Amniotic stem cell (primary cell): ENCODE results near the gene PTPRE.

Source experiments
- DNase-seq: peaks from one replicate; lab custom pipeline; 2025; lab: John Stamatoyannopoulos, UW

Gene PTPRE

DNA sequence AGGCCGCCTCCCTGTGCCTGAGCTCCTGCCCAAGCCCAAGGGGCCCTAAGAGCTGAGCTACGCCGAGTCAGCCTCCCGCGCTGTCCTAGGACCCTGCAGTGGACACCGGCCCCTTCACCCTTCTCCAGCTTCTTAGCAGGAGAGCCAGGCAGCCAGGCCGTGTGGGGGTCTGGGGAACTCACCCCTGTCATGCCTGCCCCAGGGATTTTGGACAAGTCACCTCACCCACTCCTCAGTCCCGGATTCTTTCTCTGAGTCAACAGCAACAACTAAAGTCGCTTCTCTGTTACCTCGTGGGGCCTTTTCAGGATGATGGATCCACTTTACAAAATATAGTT lies 140.0 kb downstream of the PTPRE start:
- DNase-seq, result no peak

DNA sequence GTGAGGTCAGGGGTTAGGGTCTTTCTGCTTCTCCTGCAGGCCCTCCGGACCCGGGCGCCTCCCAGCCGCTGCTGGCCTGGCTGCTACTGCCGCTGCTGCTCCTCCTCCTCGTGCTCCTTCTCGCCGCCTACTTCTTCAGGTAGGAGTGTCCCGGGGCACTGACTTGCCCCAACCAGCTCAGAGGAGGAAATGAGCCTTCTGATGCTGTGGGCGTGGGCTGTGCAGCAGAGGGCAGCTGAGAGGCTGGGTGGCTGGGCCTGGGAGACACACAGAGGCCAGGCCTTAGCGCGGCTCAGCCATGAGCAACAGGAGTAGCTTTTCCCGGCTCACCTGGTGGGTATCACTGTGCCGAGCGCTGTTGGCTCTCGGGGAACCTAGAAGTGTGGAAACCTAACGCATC lies 140.4 kb downstream of the PTPRE start:
- DNase-seq, result no peak

- DNase-seq, result no peak
These were observed 141.3 kb downstream of the PTPRE start for GRCh38 chr10:128047991-128048818.

GRCh38 chr10:128048819-128049210 lies 141.9 kb downstream of the PTPRE start:
- no peak for DNase-seq

- DNase-seq, result no peak
These were observed 142.6 kb downstream of the PTPRE start for GRCh38 chr10:128049226-128050120.

DNA sequence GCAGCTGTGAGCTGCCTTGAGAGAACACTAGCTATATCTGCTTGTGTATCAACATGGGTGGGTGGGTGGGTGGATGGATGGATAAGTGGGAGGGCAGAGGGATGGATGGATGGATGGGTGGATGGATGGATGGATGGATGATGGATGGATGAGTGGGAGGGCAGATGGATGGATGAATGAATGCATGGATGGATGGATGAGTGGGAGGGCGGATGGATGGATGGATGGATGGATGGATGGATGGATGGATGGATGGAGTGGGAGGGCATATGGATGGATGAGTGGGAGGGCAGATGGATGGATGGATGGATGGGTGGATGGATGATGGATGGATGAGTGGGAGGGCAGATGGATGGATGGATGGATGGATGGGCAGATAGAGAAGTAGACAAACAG lies 143.2 kb downstream of the PTPRE start:
- no peak for DNase-seq

DNA sequence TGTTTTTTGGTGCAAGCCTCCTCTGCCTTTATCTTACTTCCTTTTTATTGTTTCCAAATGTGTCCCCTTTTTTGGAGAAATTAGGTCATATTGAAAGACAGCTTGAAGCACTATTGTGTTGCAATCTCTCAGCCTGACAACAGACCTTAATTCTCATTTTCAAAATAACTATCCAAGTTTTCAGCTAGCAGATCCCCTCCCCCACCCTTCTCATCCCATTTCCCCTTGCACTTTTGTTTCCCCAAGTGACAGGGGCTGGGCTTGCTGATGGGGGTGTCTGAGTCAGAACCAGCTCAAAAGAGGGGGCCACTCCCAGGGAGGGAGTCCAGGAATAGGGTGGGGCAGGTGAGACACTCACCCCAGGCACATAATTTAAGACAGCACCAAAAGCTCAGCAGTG lies 144.0 kb downstream of the PTPRE start:
- DNase-seq, result no peak

DNA sequence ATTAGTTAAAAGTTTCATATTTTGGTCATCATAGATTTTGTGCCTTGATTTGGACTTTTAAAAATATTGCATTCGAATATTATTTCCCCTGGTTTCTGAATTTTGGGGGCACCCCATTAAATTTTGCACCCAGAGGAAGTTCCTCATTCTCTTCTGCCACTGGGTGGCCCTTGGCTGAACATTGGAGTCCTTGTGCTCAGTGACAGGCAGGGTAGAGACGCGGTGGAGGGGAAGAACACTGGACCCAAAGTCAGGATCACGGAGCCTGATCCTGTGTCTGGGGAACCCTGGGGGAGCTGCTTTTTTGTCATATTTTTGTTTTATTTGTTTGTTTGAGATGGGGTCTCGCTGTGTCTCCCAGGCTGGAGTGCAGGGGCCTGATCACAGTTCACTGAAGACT lies 144.6 kb downstream of the PTPRE start:
- DNase-seq, result no peak

GRCh38 chr10:128052696-128053095 lies 145.8 kb downstream of the PTPRE start:
- no peak for DNase-seq

- no peak for DNase-seq
These were observed 146.5 kb downstream of the PTPRE start for GRCh38 chr10:128053356-128053755.

DNA sequence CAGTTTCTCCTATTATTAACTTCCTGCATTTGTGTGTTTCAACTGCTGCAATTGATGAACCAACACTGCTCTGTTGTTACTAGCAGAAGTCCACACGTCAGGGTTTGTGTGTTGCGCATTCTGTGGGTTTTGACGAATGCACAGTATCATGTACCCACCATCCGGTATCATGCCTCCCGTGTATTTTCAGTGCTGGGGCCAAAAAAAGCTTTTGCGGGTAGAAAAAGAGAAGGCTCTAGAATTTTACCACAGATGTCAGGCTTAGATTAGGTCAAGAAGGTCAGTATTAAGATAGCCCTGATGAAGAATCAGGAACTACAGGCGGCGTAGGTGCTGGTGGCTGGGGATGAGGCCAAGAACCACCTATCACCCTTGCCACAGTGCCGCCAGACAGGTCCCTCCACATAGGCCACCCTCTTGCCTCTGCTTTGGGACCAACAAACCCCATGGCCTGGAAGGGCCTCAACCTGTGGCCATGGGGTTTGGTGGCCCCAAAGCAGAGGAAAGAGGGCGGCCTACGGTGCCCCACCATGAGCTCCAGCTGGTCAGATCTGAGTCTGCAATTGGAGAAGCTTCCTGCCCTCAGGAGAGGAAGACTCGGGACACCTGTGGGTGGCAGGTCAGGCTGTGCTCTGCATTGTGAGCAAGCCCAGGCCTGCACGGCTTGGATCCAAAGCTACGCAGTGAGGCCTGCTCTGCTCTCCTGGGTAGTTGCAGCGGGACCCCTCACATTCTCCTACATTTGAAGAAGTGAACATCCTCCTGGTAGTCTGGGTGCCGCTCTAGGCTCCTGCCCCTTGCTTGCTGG lies 147.5 kb downstream of the PTPRE start:
- no peak for DNase-seq

DNA sequence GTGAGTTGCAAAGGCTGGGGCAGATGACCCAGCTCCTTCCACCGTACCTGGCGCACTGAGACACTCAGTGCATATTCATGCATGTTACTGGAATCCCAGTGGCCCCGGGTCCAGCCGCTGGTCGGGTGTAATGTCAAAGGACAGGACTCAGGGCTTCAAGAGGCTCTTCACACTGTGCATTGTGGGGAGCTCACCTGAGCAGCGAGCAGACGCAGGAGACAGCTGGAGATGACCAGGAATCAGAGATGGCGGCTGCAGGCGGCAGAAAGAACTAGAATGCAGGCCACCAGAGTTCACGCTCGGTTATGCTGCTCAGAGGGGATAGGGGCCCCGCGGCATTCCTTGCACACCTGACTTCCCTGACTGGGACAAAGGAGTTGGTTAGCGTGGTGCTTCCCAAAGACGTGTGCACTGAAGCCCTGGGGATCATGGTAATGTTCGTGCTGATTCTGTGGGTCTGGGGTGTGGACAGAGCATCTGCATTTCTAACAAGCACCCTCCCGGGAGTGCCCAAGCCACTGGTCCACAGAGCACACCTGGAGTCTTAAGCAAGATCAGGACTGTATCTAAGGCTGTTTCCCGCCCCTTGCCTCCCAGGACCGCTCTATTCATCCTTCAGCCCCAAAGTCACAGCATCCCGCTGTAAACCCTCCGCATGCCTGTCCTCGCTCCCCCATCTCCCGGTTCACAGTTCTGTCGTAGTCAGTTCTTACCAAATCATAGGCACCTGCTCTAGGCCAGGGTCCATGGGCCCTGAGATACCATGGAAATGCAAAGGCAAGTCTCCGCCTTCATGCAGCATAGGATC lies 148.4 kb downstream of the PTPRE start:
- no peak for DNase-seq

- DNase-seq, result no peak
These were observed 149.6 kb downstream of the PTPRE start for GRCh38 chr10:128056303-128057050.

DNA sequence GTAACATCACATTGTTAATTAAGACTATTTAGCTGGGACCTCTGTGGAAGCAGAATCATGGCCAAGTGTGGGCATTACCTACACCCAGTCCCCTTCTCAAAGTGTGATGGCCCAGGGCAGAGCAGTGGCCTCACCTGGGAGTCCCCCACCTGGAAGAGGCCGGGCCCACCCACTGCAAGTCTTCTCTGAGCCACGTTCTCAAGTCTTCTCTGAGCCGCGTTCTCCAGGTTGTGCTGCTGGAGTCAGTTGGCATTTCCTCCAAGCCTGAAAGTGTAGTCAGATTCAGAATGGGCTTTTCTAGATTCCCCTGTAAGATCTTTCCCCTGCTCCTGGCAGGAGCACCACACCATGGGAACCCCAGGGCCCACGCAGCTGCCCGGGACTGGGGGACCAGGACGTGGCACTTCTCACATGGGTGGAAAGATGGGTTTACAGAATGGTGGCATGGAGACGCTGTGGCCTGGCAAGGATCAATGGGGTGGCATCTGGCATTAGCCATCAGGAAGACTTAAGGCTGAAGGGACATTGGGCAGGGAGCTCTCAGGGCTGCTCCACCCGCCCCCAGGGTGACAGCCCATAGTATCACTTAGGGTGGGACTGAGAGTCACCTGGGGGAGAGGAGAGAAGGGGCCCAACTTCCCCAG lies 151.3 kb downstream of the PTPRE start:
- no peak for DNase-seq

DNA sequence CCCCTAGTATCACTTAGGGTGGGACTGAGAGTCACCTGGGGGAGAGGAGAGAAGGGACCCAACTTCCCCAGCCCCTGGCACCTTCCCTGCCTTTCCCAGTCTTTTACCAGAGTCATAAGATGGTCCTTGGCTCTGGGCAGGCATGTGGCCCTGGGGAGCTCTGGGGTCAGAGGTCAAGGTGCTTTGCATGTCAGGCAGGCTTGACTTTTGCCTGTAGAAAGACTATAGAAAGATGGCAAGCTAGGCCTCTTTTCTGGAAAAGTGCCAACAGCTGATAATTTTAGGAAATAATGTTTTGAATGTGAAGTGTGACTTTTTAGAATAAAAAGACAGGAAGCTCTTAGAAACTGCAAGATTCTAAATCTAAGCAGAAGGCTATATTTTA lies 151.8 kb downstream of the PTPRE start:
- DNase-seq, result no peak

DNA sequence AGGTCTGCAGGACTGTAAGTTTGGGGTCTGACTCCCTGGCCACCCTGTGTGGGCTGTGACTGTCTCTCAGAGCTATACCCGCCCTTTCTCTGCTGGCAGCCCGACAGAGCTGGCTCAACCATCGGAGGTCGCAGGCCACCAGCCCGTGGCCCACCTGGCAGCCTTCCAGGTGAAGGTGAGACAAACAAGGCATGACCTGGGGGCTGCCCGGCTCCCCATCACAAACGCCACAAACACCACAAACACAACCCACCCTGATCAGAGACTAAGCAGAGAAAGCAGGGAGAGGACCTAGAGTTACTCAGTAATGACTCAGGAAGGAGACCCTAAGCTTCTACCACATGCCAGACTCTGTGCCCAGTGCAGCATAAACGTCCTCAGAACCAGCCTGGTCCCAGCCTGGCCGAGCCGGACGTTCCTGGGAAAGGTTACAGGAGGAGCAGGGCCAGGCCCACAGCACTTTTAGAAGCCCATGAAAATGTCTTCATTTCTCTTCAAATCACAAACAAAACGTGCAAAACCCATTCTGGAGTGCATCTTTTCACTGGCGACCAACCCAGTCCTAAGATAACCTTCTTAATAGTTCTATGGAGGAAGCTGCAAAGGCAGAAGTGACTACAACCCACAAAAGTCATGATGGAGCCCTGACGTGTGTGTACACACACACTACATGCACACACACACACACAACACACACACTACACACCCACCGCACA lies 152.5 kb downstream of the PTPRE start:
- DNase-seq, result no peak

DNA sequence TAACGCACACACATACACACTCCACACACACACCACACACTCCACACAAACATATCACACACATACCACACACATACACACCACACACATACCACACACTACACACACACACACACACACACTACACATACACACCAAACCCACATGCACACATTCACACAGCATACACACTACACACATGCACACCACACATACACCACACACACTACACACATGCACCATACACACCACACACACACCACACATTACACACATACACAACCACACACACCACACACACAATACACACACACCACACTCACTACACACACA lies 153.0 kb downstream of the PTPRE start:
- DNase-seq, result no peak

DNA sequence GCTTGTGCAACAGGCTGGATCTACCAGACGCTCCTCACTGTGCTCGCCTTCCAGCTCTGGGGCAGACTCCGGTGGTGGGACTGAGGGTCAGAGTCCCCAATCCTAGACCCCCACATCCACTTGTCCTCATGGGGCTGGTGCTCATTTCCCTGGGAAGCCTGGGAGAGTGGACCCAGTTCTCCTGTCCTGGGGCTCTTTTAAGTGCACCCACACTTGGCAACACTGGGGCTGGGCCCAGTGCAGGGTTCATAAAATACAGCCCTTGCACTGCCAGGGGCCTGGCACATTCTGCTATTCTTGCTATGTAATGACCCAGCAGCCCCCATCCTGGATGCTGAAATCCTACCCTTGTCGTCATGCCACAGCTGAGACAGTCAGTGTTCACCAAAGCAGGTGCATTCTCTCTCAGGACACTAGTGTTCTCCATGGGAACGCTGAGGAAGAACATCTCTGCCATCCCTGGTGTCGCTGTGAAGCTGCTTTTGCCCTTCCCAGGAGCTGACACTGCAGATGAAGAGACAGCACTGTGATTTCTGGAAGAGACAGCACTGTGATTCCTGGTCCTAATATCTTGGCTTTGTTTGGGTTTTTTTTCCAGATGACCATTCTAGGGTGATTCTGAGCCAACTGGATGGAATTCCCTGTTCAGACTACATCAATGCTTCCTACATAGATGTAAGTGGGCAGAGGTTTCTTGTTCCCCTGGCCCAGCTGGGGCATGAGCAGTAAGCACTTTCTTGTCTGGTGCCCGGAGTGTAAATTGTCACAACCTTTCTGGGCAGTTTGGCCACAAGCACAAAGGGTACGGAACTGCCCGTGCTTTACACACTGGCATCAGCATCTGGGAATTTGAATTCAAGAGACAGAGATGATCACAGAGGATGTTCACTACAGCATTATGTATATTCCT lies 153.7 kb downstream of the PTPRE start:
- no peak for DNase-seq
